CD4-positive, alpha-beta T cell (primary cell): Measurements from ENCODE around the gene ADTRP. TPM values are rescaled to one million over a fixed set of nuclear protein-coding genes. Genes with fewer than 3 reads are reported as not detected.
"Not testable (repeated sequence)": the region's sequence is repeated elsewhere in the genome, so short reads cannot be mapped to it uniquely, and the experiment has no call there.

ENCODE experiments used
- ATAC-seq: fragments of 200-7000 bp; cut with Tn5 transposase; one replicate; pipeline ENCODE4 v1.10.0; 2022; ENCODE audit warnings: mild to moderate bottlenecking; ENCODE audit not compliant: poor library complexity
- CTCF ChIA-PET: fragments of 350-600 bp; sonication (Branson Sonifier 250); formaldehyde crosslinking; loops from one replicate; lab custom pipeline; 2021; ENCODE audit warnings: antibody characterized with exemption, inconsistent platforms; lab: Charles Lee
- POLR2A ChIA-PET: fragments of 350-600 bp; sonication (Branson Sonifier 250); formaldehyde crosslinking; loops from one replicate; lab custom pipeline; 2021; ENCODE audit warnings: antibody characterized with exemption, inconsistent platforms; lab: Charles Lee
- DNase-seq, 14 experiments: peaks; one replicate each; pipeline ENCODE4 v3.0.0-alpha.2; 2013 to 2020; ENCODE audit warnings: mixed read lengths in 2 of 14
- H3K27ac ChIP-seq, 2 donors: one replicate each; pipeline versions ENCODE4 v1.5.1 to v1.7.0; 2013; ENCODE audit warnings: low read length in 2 of 2, low read depth in 1 of 2, mild to moderate bottlenecking in 1 of 2
- H3K27me3 ChIP-seq, 2 experiments: 1 replicate in 1 of 2; 2 replicates in 1 of 2; pipeline versions ENCODE4 v1.6.1 to v1.7.0; 2013; ENCODE audit warnings: low read length in 2 of 2, control low read depth in 1 of 2, mild to moderate bottlenecking in 1 of 2, moderate library complexity in 1 of 2; ENCODE audit not compliant: insufficient read depth in 2 of 2, control insufficient read depth in 1 of 2
- H3K36me3 ChIP-seq: one replicate; pipeline ENCODE4 v1.6.1; 2013; ENCODE audit warnings: low read length, control low read depth; ENCODE audit not compliant: insufficient read depth
- H3K4me1 ChIP-seq: one replicate; pipeline ENCODE4 v1.6.1; 2013; ENCODE audit warnings: low read length, control low read depth; ENCODE audit not compliant: insufficient read depth
- H3K4me3 ChIP-seq: one replicate; pipeline ENCODE4 v1.5.1; 2013; ENCODE audit warnings: mild to moderate bottlenecking, low read length, moderate library complexity
- H3K9me3 ChIP-seq, 2 experiments: 1 replicate in 1 of 2; 2 replicates in 1 of 2; pipeline versions ENCODE4 v1.6.1 to v1.7.0; 2013; ENCODE audit warnings: low read length in 2 of 2, mild to moderate bottlenecking in 2 of 2, control low read depth in 1 of 2, moderate library complexity in 1 of 2; ENCODE audit not compliant: control insufficient read depth in 1 of 2, insufficient read depth in 1 of 2
- H3K27ac Mint-ChIP-seq: one replicate; pipeline ENCODE4 v1.8.0; 2020; ENCODE audit warnings: mixed read lengths
- H3K27me3 Mint-ChIP-seq: one replicate; pipeline ENCODE4 v1.8.0; 2021; ENCODE audit warnings: mixed read lengths
- H3K36me3 Mint-ChIP-seq: one replicate; pipeline ENCODE4 v1.8.0; 2021; ENCODE audit warnings: low read depth, mixed read lengths
- H3K4me1 Mint-ChIP-seq: one replicate; pipeline ENCODE4 v1.8.0; 2021; ENCODE audit warnings: low read depth, mixed read lengths
- H3K4me3 Mint-ChIP-seq: one replicate; pipeline ENCODE4 v1.8.0; 2020; ENCODE audit warnings: mild to moderate bottlenecking, mixed read lengths
- H3K9me3 Mint-ChIP-seq: one replicate; pipeline ENCODE4 v1.8.0; 2020; ENCODE audit warnings: mixed read lengths
- CTCF ChIP-seq: fragments of 200-600 bp; IDR thresholded peaks from one replicate; pipeline ENCODE4 v1.8.0; 2022; ENCODE audit warnings: antibody characterized with exemption, mild to moderate bottlenecking
- intact Hi-C, 2 experiments: fragments of 100-400 bp; cut with DNase I in 1 of 2; cut with micrococcal nuclease in 1 of 2; formaldehyde crosslinking; loops; one replicate each; pipeline versions ENCODE4 v1.15.1 to v1.9.0; 2023 to 2025; cut with DNase I, micrococcal nuclease
- total RNA-seq, 174 experiments: library from RNA in 2 of 174; stranded (reverse) in 2 of 174; gene quantifications; one replicate each; pipeline ENCODE4 v1.2.3 and lab custom pipeline; 2021 to 2026

The ADTRP gene
- total RNA-seq, 2 experiments from 2014 or later: 14.3 to 15.2 TPM

- CTCF ChIA-PET: interaction anchor here (0.8 to 1.3 kb wide), 2 partner anchors 17 to 534 kb away, joined by 3 read pairs; no protein-coding TSS in a partner anchor
- H3K27me3 ChIP-seq: no peaks in the 10 kb centered on the region
- no peak overlapping the region for H3K27ac ChIP-seq
- H3K4me1 ChIP-seq: peaks cover 2% of the 10 kb centered on the region
- H3K9me3 ChIP-seq: no peaks in the 10 kb centered on the region
- no peak overlapping the region for H3K4me3 Mint-ChIP-seq
- no peak overlapping the region for H3K4me3 ChIP-seq
- no peaks in the 10 kb centered on the region for H3K27me3 Mint-ChIP-seq
- no peaks in the 10 kb centered on the region for H3K36me3 ChIP-seq
- intact Hi-C loops: loop anchor here in 1 of 2 experiments (2.0 kb wide), 1 partner anchor 535 kb away; no protein-coding TSS in a partner anchor
- H3K36me3 Mint-ChIP-seq: no peaks in the 10 kb centered on the region
- peaks cover 17% of the 10 kb centered on the region for H3K4me1 Mint-ChIP-seq
- no peaks in the 10 kb centered on the region for H3K9me3 Mint-ChIP-seq
- no peak overlapping the region for H3K27ac Mint-ChIP-seq
- ATAC-seq (no peak), DNase-seq (no peak)
- POLR2A ChIA-PET: interaction anchor here (0.9 to 1.7 kb wide), 2 partner anchors 12 to 15 kb away, joined by 3 to 5 read pairs; no protein-coding TSS in a partner anchor
- TF ChIP-seq CTCF: no peak
Measured at GRCh38 chr6:11699576-11699975, 79.0 kb downstream of the ADTRP start.

GRCh38 chr6:11692451-11693376 is 85.9 kb downstream of the ADTRP start:
- Histone ChIP-seq H3K4me1 (no peaks in the 10 kb centered on the region), H3K27ac (no peak overlapping the region), H3K36me3 (no peaks in the 10 kb centered on the region), H3K27me3 (no peaks in the 10 kb centered on the region), H3K9me3 (no peaks in the 10 kb centered on the region), H3K4me3 (no peak overlapping the region)
- no peak for TF ChIP-seq CTCF
- ATAC-seq: no peak
- Mint-ChIP-seq H3K27me3 (no peaks in the 10 kb centered on the region), H3K36me3 (no peaks in the 10 kb centered on the region), H3K4me1 (no peaks in the 10 kb centered on the region), H3K9me3 (no peaks in the 10 kb centered on the region), H3K27ac (no peak overlapping the region), H3K4me3 (no peak overlapping the region)
- CTCF ChIA-PET: no interaction called here
- no peak for DNase-seq
- POLR2A ChIA-PET: interaction anchor here (0.6 to 0.8 kb wide), 2 partner anchors 211 to 486 kb away, joined by 4 read pairs; no protein-coding TSS in a partner anchor
- intact Hi-C loops: no loop called here

GRCh38 chr6:11689847-11690246 is 88.8 kb downstream of the ADTRP start:
- H3K9me3 ChIP-seq: no peaks in the 10 kb centered on the region
- ChIA-PET CTCF (interaction anchor here (1.4 kb wide), 1 partner anchor 11 kb away, joined by 3 read pairs; no protein-coding TSS in a partner anchor), POLR2A (no interaction called here)
- no peak for DNase-seq
- no peak overlapping the region for H3K27ac Mint-ChIP-seq
- H3K4me3 ChIP-seq: no peak overlapping the region
- H3K4me3 Mint-ChIP-seq: no peak overlapping the region
- H3K27ac ChIP-seq: no peak overlapping the region
- H3K27me3 Mint-ChIP-seq: peaks cover 6% of the 10 kb centered on the region
- no peaks in the 10 kb centered on the region for H3K36me3 Mint-ChIP-seq
- H3K4me1 Mint-ChIP-seq: no peaks in the 10 kb centered on the region
- ATAC-seq: no peak
- H3K9me3 Mint-ChIP-seq: no peaks in the 10 kb centered on the region
- no peaks in the 10 kb centered on the region for H3K4me1 ChIP-seq
- no peak for TF ChIP-seq CTCF
- no peaks in the 10 kb centered on the region for H3K27me3 ChIP-seq
- intact Hi-C loops: no loop called here
- no peaks in the 10 kb centered on the region for H3K36me3 ChIP-seq

GRCh38 chr6:11689400-11689799 is 89.2 kb downstream of the ADTRP start:
- H3K36me3 Mint-ChIP-seq, intact Hi-C loops, H3K27me3 ChIP-seq, H3K27ac ChIP-seq, H3K36me3 ChIP-seq, DNase-seq, ATAC-seq, H3K27ac Mint-ChIP-seq, H3K4me1 ChIP-seq, H3K4me1 Mint-ChIP-seq, H3K9me3 Mint-ChIP-seq, POLR2A ChIA-PET, H3K9me3 ChIP-seq, H3K27me3 Mint-ChIP-seq, H3K4me3 ChIP-seq, H3K4me3 Mint-ChIP-seq: not testable (repeated sequence)
- CTCF ChIA-PET: interaction anchor here (1.4 kb wide), 1 partner anchor 10 kb away, joined by 3 read pairs; no protein-coding TSS in a partner anchor
